ENCODE measurements around the gene CRYAB.
"Not testable (repeated sequence)": the region's sequence is repeated elsewhere in the genome, so short reads cannot be mapped to it uniquely, and the experiment has no call there.

Gene CRYAB

GRCh38 chr11:111933176-111933575, 21.6 kb upstream of the CRYAB start:
- not testable (repeated sequence) for DNase-seq

GRCh38 chr11:111932611-111932950, 21.0 kb upstream of the CRYAB start:
- DNase-seq: peak in 1 of 2 donors; percentile 28

- no peak for DNase-seq
Measured at GRCh38 chr11:111930472-111930871, 18.9 kb upstream of the CRYAB start.

GRCh38 chr11:111926505-111927391, 15.2 kb upstream of the CRYAB start:
- peak; percentile 97 to 98 for DNase-seq

- DNase-seq: no peak
Measured at GRCh38 chr11:111925953-111926352, 14.4 kb upstream of the CRYAB start.

- no peak for DNase-seq
Measured at GRCh38 chr11:111923951-111924350, 12.4 kb upstream of the CRYAB start.

GRCh38 chr11:111923351-111923788, 11.8 kb upstream of the CRYAB start:
- DNase-seq: no peak

GRCh38 chr11:111922803-111923202, 11.2 kb upstream of the CRYAB start:
- peak in 1 of 2 donors; percentile 47 for DNase-seq

GRCh38 chr11:111921541-111922230, 10.1 kb upstream of the CRYAB start:
- no peak for DNase-seq

- DNase-seq: no peak
Measured at GRCh38 chr11:111920908-111921307, 9.3 kb upstream of the CRYAB start.

GRCh38 chr11:111918390-111919256, 7.1 kb upstream of the CRYAB start, which contains the start of gene C11orf52:
TSS of gene C11orf52 (plus strand) at chr11:111918913. CDS start at chr11:111918973, 60 bp downstream.
- no peak for DNase-seq

GRCh38 chr11:111917788-111918187, 6.2 kb upstream of the CRYAB start:
- DNase-seq: no peak

GRCh38 chr11:111917312-111917711, 5.7 kb upstream of the CRYAB start:
- no peak for DNase-seq

GRCh38 chr11:111916768-111917167, 5.2 kb upstream of the CRYAB start:
- no peak for DNase-seq

GRCh38 chr11:111913997-111914396, 2.4 kb upstream of the CRYAB start:
- peak; percentile 83 to 85 for DNase-seq

GRCh38 chr11:111913031-111913861, 1.7 kb upstream of the CRYAB start:
- peak in 1 of 2 donors; percentile 43 for DNase-seq

GRCh38 chr11:111912535-111912934, 965 bp upstream of the CRYAB start, which contains the start of gene HSPB2:
TSS of gene HSPB2 (plus strand) at chr11:111912734. CDS start at chr11:111912830, 96 bp downstream.
- peak in 1 of 2 donors; percentile 61 for DNase-seq

GRCh38 chr11:111910676-111911562, 651 bp downstream of the CRYAB start:
- DNase-seq: peak; percentile 81 to 92

GRCh38 chr11:111909378-111909777, 2.2 kb downstream of the CRYAB start:
- no peak for DNase-seq

- no peak for DNase-seq
Measured at GRCh38 chr11:111908639-111909305, 2.8 kb downstream of the CRYAB start.
